Measurements from ENCODE around the gene C1orf56.

C1orf56 gene

DNA sequence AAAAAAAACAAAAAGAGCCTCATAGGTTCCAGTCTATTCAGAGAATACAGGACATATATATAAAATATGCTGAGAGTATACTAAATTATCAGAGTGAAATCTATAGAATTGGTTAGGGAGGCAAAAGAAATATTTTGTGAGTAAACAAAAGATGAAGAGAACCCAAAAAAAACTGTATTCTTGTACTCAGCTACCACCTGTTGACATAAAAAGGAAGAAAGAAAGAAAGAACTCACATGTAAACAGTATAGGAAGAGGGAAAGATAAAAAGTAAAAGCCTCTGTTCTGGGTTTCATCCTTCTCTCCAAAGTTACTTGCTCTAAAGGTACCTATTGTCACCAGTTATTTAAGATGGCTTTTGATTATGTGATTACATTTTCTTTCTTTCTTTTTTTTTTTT lies 21.1 kb upstream of the C1orf56 start:
- no peak for DNase-seq

DNA sequence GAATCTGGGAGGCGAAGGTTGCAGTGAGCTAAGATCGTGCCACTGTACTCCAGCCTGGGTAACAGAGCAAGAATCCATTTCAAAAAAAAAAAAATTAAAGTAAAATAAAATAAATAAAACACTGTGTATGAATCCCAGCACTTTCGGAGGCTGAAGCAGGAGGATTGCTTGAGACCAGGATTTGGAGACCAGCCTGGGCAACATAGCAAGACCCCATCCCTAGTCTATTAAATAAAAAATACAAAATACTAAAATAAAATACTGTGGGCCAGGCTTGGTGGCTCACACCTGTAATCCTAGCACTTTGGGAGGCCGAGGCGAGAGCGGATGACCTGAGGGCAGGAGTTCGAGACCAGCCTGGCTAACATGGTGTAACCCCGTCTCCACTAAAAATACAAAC lies 15.4 kb upstream of the C1orf56 start:
- DNase-seq, result no peak

DNA sequence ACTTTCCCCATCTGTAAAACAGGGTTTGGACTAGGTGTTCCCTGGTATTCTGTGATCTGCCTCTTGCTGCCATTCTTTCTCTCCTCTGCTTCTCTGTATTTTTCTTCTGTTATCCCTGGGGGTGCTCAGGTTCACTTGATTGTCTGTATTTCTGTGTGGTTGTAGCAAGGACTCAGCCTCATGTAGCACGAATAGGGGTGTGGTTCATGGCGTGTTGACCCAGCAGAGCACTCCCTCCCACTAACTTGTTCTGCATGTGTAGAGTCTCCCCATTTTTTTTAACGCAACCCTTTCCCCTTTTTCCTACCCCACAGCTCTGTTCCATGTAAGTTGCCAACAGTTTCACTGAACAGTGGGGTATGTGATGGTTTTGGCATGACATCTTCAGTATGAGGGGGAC lies 12.4 kb upstream of the C1orf56 start:
- DNase-seq, result no peak

DNA sequence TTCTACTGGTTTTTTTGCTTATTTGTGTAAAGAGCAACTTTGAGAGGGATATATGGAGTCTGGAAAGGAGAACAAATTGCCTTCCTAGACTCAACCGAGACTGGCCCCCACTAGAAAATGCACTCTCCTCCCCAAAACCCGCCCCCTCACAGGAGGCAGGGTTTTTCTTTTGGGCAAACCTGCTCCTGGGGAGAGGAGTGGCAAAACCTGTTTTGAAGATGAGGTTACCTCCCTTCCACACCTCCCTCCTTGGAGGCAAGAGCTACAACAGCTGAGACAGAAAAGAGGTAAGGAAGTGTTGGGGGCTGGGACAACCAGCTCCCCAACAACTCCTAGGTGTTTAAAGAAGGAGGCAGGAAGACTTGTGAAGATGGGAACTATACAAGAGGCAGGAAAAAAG lies 11.2 kb upstream of the C1orf56 start, which contains the start of gene BNIPL:
TSS of gene BNIPL (plus strand) at position 231 of the 400 bp plus-strand sequence. CDS start at position 371, 140 bp downstream.
- no peak for DNase-seq

DNA sequence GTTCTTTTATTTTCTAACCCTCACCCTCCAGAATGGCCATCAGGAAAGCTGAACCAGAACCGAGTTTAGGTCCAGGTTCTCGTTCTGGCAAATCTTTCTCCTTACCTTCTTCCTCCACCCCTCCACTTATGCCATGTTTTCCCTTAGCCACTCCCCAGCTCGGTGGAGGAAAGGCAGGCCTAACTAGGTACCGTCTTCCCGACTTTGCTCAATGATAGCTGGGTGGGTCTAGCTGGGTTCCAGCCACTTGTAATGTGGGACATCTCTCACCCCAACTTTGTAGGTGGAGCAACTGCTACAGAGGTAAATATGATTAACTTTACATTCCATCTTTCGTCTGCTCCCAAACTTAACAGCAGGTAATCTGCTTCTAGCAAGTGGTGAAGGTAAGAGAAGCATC lies 10.5 kb upstream of the C1orf56 start:
- DNase-seq, result no peak

DNA sequence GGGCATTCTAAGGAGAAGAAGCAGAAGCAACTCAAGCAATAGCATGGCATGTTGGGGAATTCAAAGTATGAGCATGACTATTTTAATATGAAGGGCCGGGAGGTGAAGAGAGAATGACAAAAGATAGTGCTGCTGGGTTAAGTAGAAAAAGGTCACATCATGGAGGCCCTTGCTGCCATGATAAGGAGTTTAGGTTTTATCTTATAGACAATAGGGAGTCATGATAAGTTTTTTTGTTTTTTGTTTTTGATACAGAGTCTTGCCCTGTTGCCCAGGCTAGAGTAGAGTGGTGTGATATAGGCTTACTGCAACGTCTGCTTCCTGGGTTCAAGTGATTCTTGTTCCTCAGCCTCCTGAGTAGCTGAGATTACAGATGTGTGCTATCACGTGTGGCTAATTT lies 8.0 kb upstream of the C1orf56 start:
- DNase-seq, result no peak

DNA sequence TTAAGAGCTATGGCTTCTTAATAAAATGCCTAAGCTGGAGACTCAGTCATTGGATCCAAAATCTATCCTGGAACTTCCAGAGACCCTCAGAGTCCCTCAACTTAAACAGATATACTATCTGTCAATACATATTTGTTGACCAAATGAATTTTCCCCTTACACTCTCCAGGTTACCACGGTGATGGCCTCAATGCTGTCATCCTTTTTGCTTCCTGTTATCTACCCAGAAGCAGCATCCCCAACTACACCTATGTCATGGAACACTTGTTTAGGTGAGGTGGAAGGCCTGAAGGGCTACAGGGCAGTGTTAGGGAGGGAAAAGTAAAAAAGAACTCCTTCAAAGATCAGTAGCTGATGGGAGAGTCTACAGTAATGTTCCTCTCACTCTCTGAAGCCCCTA lies 4.4 kb upstream of the C1orf56 start:
- DNase-seq, result no peak

DNA sequence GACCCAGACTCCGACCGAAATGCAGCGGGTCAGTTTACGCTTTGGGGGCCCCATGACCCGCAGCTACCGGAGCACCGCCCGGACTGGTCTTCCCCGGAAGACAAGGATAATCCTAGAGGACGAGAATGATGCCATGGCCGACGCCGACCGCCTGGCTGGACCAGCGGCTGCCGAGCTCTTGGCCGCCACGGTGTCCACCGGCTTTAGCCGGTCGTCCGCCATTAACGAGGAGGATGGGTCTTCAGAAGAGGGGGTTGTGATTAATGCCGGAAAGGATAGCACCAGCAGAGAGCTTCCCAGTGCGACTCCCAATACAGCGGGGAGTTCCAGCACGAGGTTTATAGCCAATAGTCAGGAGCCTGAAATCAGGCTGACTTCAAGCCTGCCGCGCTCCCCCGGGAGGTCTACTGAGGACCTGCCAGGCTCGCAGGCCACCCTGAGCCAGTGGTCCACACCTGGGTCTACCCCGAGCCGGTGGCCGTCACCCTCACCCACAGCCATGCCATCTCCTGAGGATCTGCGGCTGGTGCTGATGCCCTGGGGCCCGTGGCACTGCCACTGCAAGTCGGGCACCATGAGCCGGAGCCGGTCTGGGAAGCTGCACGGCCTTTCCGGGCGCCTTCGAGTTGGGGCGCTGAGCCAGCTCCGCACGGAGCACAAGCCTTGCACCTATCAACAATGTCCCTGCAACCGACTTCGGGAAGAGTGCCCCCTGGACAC lies 534 bp downstream of the C1orf56 start:
- DNase-seq, result peak; percentile 50

DNA sequence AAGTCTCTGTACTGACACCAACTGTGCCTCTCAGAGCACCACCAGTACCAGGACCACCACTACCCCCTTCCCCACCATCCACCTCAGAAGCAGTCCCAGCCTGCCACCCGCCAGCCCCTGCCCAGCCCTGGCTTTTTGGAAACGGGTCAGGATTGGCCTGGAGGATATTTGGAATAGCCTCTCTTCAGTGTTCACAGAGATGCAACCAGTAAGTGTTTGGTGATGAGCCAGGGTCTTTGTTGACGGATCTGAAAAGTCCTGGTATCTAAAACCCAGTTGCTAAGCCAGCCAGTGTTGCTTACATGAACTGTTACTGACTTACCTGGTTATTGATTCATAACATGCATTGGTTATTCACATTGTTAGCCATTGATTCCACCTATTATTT lies 1.1 kb downstream of the C1orf56 start:
- no peak for DNase-seq

DNA sequence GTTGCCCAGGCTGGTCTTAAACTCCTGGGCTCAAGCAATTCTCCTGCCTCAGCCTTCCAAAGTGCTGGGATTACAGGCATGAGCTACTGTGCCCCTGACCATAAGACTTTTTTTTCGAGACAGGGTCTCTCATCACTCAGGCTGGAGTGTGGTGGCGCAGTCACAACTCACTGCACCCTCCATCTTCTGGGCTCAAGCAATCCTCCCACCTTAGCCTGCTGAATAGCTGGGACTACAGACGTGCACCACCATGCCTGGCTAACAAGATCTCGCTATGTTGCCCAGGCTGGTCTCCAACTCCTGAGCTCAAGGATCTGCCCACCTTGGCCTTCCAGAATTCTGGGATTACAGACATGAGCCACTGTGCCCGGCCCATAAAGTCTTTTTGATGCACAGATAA lies 1.9 kb downstream of the C1orf56 start:
- no peak for DNase-seq

DNA sequence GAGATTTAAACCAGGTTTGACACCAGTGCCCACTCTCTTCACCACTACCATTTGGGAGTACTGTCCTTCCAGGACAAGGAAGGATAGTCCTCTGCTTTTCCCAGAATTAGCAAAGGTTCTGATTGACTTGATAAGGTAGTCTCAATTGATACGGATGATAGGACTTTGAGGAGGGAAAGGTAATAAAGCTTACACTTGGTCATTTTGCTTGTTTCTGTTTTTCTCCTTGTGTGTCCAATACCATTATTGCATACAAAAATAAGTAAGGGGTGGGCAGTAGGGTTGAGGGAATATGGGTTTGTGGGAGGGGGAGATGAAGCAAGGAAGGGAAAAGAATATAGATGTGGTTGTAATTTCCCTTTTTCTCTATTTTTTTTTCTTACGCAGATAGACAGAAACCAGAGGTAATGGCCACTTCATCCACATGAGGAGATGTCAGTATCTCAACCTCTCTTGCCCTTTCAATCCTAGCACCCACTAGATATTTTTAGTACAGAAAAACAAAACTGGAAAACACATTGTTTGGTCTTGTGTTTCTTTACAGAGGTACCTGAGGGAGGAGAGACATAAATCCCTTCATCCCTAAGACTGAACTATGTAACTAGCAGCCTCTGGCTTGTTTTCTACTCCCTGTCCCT lies 2.6 kb downstream of the C1orf56 start:
- DNase-seq, result no peak

DNA sequence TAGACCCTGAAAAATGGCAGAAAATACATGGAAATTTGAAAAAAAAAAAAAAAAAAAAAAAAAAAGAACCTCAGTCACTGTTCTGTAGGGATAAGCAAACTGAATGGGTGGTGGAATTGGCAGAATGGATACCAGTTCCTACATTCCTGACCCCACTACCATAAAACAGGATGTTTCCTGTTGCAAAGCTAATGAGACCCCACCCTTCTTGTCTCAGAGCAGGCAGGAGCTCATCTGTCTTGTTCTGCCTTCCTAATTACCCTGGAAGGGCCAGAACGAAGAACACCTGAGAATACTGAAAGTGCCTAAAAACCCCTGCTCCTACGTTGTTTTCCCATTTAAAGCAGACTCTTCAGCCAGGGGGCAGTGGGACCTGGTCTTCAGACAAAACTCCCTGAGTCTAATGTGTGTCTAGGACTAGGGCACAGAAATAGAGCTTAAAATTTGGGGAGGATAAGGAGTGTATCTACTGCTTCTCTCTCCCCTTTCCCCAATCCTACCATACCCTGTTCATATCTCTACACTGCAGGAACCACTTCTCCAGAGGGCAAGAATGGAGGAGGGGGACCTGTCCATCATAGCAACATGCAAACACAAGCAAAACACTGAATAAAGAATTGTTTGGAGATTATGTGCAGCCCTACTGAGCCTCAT lies 3.9 kb downstream of the C1orf56 start:
- DNase-seq, result no peak

DNA sequence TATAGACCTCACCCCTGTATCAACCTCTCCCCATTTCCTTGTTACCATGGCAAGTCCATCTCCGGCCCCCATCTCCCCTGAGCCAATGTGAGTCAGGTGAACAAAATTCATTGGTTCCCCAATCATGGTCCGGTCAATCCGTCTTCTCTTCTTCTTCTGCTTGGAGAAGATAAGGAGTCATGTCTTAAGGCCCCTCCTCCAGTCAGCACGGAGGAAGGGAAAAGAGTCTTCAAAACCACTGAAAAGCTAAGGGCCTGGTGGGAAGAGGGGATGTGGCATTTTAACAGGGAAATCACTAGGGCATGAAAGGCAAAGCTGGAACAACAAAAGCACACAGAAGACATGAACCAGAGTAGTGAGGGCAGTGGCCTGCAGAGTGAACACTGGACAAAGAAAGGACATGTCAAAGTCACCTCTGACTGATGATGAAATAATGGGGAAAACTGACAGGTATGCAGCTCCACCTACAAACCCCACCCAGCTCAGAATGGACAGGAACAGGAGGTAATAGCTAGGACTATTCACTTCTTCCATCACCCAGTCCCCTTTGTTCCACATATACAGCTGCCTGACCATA lies 7.5 kb downstream of the C1orf56 start:
- no peak for DNase-seq

DNA sequence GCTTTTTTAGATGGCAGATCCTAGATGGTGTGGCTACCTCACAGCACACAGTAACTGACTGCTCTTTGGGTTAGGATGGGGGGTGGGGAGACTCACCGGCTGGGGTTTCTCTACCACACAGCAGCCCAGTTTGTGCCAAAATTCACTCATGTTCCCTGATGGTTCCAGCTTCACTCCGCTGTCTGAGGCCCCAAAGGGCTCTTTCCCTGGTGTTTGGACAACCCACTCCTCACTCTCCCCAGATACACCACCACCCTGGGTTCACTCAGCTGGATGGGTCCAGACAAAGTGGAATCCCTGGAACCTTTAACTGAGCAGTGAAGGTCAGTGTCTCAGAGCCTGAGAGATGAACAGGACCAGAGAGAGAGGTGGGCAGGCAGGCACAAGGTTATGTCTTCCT lies 8.0 kb downstream of the C1orf56 start:
- no peak for DNase-seq

DNA sequence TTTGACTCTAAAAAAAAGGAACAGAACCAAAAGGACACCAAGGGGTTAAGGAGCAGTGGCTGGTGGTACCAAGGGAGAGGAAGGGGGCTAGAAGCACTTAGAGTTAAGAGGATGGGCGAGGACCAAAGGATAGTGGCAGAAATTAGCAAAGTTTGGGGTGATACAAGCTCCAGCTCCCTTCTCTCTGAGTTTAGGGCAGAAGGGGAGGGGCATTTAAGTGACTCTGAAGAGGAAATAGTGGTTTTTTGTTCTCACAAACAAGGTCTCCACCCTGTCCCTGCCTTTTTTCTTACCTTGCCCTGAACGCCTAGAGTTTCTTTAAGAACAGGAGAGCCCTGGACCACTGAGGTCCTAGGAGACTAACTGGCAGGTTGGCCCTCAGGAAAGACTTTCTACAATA lies 8.6 kb downstream of the C1orf56 start:
- no peak for DNase-seq

DNA sequence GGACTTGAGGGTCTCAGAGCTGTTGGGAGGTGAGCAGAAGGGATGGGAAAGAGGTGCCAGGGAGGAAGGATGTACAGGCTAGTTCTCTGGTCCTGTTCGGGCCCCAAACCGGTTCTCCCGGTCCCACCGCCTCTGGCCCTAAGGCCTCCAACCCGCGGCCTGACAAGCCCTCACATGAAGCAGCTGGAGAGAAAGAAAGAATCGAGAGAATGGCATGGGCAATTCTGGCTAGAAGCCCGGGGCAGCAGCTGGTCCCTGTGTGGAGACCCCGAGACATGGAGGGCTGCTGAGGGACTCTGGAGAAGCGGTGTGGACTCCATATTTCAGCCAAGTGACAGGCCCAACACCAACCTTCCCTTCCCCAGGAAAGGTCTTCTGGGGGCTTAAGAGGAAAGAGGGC lies 11.1 kb downstream of the C1orf56 start:
- DNase-seq, result no peak

DNA sequence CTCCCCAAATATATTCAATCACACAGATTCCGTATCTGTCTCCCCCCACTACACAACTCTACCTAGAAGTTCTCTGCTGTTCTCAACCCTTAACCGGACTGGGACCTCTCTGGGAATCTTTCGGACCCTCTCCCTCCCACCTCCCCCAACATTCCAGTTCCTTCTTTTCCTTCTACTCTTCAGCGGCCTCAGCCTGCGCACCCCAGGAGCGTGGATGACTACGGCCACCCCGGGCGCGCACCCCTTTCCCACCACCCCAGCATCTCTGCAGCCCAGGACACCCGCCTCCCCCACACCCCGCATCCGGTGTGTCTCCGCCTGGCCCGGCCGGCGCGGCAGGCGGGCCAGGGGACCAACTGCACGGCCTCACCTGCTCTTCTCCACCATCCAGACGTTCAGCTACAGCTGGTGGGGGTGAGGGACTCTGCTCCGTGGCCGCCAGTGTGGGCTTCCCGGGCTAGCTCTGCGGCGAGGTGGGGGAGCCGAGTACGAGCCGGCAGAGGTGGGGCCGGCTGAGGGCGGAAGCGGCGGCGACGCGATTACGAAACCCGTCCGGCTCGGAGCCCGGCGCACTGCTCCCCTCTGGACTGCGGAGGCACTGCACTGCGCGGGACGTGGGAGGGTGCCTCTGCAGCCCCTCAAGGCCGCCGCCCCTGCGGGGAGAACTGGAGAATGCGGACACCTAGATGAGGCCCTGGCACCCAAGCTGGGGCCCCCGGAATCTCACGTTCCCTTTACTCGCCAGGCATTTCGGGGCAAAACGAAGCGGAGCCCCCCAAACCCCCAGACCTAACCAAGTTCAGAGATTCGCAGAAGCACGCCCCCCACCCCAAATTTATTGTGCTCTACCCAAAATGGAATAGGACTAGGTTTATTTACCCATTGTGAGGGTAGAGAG lies 11.8 kb downstream of the C1orf56 start, which contains the start of gene CDC42SE1:
TSS of gene CDC42SE1 (minus strand) at position 514 of the 898 bp plus-strand sequence. CDS start 3,892 bp downstream, outside the sequence.
- DNase-seq, result peak; percentile 36

DNA sequence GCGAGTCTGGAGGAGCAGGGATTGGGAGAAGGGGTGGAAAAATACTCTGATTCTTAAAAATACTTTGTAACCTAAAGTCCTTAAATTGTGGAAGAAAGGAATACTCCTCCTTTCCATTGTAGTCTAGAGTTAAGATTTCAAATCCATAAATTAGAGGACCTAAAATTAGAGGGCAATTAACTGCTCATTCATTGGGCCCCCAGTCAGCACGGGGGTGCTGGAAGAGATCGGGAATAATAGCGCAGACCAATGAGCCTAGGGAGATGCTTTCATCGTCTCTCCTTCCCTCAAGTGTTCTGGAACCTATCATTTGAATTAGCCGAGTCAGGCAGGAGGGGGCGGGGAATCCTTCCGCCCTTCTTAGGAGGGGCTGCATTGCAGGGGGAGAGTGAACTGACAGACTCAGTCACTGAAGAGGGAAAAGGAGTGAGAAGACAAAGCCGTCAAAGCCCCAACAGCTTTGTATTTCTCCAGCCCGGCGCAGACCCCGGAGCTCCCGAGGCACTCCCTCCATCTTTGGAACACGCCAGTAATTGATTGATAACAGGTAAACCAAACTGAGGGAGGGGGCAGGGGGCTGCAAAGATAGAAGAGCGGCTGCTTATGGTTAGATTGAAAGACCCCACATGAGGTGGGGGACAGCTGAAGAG lies 12.6 kb downstream of the C1orf56 start, which contains the start of gene MLLT11:
TSS of gene MLLT11 (plus strand) at position 391 of the 650 bp plus-strand sequence. CDS start 6,828 bp downstream, outside the sequence.
- DNase-seq, result no peak

DNA sequence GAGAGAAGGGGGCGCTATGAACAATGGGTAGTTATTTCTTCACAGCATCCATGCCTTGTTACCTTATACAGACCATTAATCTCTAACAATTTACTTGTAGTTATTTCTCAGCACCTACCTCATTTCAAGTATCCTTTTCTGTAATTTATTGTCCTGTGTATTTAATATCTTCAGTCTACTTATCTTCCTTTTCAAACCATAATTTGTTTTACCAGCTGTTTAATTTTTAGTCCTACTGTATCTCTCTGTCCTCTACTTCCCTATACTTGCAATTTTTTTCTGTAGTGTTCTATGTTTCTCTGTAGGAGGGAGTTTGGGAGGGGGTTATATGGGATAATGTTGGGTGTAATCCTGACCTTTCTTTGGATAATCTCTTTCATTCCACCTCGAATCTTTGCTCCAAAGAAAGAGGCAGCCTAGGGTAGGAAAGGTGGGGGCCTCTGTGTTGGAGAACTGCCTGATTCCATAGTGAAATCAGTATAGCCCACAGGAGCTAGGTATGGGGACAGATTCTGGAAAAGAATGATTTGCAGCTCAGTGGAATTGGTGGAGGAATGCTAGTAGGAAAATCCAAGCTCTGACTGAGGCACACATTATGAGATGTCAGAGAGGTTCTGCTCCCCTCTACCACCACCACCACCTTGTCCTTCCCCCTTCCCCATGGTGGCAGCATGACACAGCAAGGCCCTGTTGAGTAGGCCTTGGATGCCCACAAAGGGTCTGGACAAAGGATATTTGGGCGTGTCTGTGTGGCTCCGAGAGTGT lies 13.3 kb downstream of the C1orf56 start:
- no peak for DNase-seq

DNA sequence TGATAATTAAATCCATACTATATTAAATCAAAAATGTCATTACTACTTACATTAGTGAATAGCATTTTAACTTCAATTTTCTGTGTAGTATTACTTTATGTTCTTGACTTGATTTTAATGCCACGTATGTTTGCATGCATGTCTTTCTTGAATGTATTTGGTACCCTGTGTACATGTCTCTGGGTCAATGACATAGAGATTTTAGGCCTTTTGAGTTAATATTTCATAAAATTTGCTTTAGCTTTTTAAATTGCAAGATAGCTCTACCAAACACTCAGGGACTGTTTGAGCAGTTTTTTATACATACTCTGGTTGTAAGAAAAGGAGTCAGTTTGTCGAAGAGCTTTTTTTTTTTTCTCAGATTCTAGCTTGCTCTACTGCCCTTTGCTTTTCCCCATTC lies 14.2 kb downstream of the C1orf56 start:
- no peak for DNase-seq

DNA sequence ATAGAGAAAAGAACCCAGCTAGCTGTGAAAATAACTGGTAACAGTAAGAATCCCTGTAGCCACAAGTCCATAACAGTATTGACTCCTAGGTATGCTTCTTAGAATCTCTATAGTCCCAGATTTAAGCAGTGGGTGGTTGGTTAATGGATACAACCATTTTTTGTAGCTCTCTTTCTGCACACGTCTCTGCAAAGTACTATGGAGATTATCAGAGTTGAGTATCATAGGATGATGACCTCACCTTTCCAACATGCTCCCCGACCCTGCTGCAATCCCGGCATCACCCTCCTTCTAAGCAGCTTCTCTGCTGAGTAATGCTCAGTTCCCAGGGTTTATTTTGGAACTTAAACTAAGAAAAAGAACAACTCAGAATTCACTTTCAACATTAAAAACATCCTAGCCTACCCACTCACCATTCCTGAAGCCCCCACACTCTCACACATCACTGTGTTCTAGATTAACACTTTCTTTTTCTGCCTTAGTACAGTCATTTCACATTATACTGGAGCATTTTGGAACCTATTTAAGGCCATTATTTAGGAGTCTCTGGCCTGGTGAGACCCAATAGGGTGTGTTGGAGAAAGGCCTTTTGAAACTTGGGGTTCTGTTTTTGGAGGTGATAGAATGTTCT lies 15.3 kb downstream of the C1orf56 start:
- DNase-seq, result no peak

Data from GOT3 (cell line).